Measurements from ENCODE around the gene CDH12. TPM values are rescaled to one million over a fixed set of nuclear protein-coding genes. Genes with fewer than 3 reads are reported as not detected.

Gene CDH12
- total RNA-seq, 1 experiment from 2014 or later = not detected

- intact Hi-C loops (cut with micrococcal nuclease) = no loop called here
- H4K20me1 ChIP-seq (ENCODE audit: insufficient read depth) = no peaks in the 10 kb centered on the region; the same call in 1 of the 2 replicates
- ChIA-PET RAD21 (ENCODE audit: low non-redundant PET in 1 of 2, low total read pairs in 2 of 2, uncharacterized antibody in 2 of 2, unreplicated experiment in 2 of 2) (no interaction called here), CTCF (no interaction called here), POLR2A (no interaction called here)
- H3K27me3 ChIP-seq (ENCODE audit: insufficient read depth, low read length) = no peaks in the 10 kb centered on the region
- H3K4me1 ChIP-seq (ENCODE audit: control insufficient read depth in 1 of 2, insufficient read depth in 2 of 2, low read length in 2 of 2) = no peaks in the 10 kb centered on the region
- H3K4me3 ChIP-seq (replicated peaks in 1 of 2; ENCODE audit: low read depth in 1 of 2, low read length in 2 of 2) = no peak overlapping the region
- H3K79me2 ChIP-seq (ENCODE audit: insufficient read depth, low read length) = no peaks in the 10 kb centered on the region
- H3K9me3 ChIP-seq (ENCODE audit: control insufficient read depth in 1 of 2, insufficient read depth in 1 of 2, low read depth in 1 of 2, low read length in 2 of 2) = peaks cover 3 to 12% of the 10 kb centered on the region in 2 experiments; a peak in 2 of 4 replicates
- H3K9me2 ChIP-seq (ENCODE audit: insufficient read depth) = no peaks in the 10 kb centered on the region
- no peak overlapping the region for H3K9ac ChIP-seq (ENCODE audit: low read length)
- ATAC-seq (no peak), DNase-seq (ENCODE audit: low read depth, low spot score) (no peak)
- TF ChIP-seq, protein P1, sequence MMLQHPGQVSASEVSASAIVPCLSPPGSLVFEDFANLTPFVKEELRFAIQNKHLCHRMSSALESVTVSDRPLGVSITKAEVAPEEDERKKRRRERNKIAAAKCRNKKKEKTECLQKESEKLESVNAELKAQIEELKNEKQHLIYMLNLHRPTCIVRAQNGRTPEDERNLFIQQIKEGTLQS (IDR thresholded peaks at IDR 0.05) = no peak
- no peaks in the 10 kb centered on the region for H3K36me3 ChIP-seq (ENCODE audit: control insufficient read depth in 1 of 2, insufficient read depth in 2 of 2, low read length in 2 of 2)
- no peak overlapping the region for H3K27ac ChIP-seq (ENCODE audit: low read depth, low read length)
- BruUV-seq (replicated peaks) = no TSS peak
- no peak overlapping the region for H3K4me2 ChIP-seq (ENCODE audit: low read length)
- H2AFZ ChIP-seq (ENCODE audit: low read depth, low read length, poor library complexity, severe bottlenecking) = no peak overlapping the region
These were observed 1143.4 kb downstream of the CDH12 start for GRCh38 chr5:21709770-21710169.

DNA sequence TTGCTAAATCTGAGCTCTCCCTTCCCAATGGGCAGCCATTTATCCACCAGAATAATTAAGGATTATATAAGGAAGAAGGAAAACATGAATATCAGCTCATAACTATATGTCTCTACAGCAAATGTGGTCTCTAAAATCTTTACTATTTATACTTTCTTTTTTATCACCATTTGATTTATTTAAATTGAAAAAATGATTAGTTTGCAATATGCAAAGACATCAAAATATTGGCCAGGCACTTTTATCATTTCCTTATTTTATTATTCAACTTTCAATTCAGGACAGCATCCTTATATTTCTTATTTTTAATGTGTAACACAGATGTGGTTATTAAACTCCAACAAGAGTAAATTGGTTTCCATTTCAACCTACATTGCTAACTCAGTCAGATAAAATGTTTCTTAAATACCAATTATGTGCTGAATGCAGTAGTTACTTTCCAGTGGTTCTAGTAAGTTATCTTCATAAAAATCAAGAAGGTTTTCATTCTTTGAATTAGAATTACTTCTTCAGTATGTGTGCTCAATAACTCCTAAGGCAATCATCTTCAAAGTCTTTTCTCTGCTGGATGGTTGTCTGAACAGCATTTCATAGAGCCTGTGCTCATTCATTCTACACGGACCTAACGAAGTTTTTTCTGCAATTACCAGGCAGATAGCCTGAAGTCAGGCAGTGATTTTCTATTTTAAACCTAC, 1148.0 kb downstream of the CDH12 start:
- BruUV-seq (replicated peaks) = no TSS peak

More for the DNA sequence above, 1148.0 kb downstream of the CDH12 start:
- Histone ChIP-seq H3K9me3 (ENCODE audit: control insufficient read depth in 1 of 2, insufficient read depth in 1 of 2, low read depth in 1 of 2, low read length in 2 of 2) (peaks cover 9 to 29% of the 10 kb centered on the region in 2 experiments; a peak in 2 of 4 replicates), H3K4me1 (ENCODE audit: control insufficient read depth in 1 of 2, insufficient read depth in 2 of 2, low read length in 2 of 2) (no peaks in the 10 kb centered on the region), H3K4me2 (ENCODE audit: low read length) (no peak overlapping the region), H3K4me3 (replicated peaks in 1 of 2; ENCODE audit: low read depth in 1 of 2, low read length in 2 of 2) (no peak overlapping the region), H3K27me3 (ENCODE audit: insufficient read depth, low read length) (no peaks in the 10 kb centered on the region), H3K9ac (ENCODE audit: low read length) (no peak overlapping the region), H2AFZ (ENCODE audit: low read depth, low read length, poor library complexity, severe bottlenecking) (no peak overlapping the region), H4K20me1 (ENCODE audit: insufficient read depth) (no peaks in the 10 kb centered on the region), H3K27ac (ENCODE audit: low read depth, low read length) (no peak overlapping the region), H3K79me2 (ENCODE audit: insufficient read depth, low read length) (no peaks in the 10 kb centered on the region), H3K36me3 (ENCODE audit: control insufficient read depth in 1 of 2, insufficient read depth in 2 of 2, low read length in 2 of 2) (no peaks in the 10 kb centered on the region), H3K9me2 (ENCODE audit: insufficient read depth) (no peaks in the 10 kb centered on the region)
- CTCF ChIA-PET = no interaction called here
- intact Hi-C loops (cut with micrococcal nuclease) = no loop called here
- ATAC-seq = no peak
- no peak for TF ChIP-seq YY1 (IDR thresholded peaks at IDR 0.05; ENCODE audit: extremely low read depth, insufficient replicate concordance, low read depth, low read length)
- TF ChIP-seq CBX3 (IDR thresholded peaks at IDR 0.05; ENCODE audit: low read depth) = no peak
- TF ChIP-seq EZH2 (IDR thresholded peaks at IDR 0.05) = no peak
- TF ChIP-seq, protein P2, sequence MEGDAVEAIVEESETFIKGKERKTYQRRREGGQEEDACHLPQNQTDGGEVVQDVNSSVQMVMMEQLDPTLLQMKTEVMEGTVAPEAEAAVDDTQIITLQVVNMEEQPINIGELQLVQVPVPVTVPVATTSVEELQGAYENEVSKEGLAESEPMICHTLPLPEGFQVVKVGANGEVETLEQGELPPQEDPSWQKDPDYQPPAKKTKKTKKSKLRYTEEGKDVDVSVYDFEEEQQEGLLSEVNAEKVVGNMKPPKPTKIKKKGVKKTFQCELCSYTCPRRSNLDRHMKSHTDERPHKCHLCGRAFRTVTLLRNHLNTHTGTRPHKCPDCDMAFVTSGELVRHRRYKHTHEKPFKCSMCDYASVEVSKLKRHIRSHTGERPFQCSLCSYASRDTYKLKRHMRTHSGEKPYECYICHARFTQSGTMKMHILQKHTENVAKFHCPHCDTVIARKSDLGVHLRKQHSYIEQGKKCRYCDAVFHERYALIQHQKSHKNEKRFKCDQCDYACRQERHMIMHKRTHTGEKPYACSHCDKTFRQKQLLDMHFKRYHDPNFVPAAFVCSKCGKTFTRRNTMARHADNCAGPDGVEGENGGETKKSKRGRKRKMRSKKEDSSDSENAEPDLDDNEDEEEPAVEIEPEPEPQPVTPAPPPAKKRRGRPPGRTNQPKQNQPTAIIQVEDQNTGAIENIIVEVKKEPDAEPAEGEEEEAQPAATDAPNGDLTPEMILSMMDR (IDR thresholded peaks at IDR 0.05 in 2 of 3, conservative IDR thresholded peaks at IDR 0.05 in 1 of 3; ENCODE audit: borderline replicate concordance in 1 of 3, insufficient read depth in 1 of 3, low read depth in 2 of 3, low read length in 2 of 3) = no peak
- no peak for TF ChIP-seq SIN3A (IDR thresholded peaks at IDR 0.05; ENCODE audit: low read depth)
- no peak for TF ChIP-seq ZNF274 (IDR thresholded peaks at IDR 0.05; ENCODE audit: low read depth, low read length)
- no peak for TF ChIP-seq SRF (IDR thresholded peaks at IDR 0.05; ENCODE audit: low read depth)
- no peak for TF ChIP-seq JUND (IDR thresholded peaks at IDR 0.05)
- no peak for TF ChIP-seq FOSL1 (IDR thresholded peaks at IDR 0.05; ENCODE audit: low read depth)
- TF ChIP-seq ZFX (IDR thresholded peaks at IDR 0.05) = no peak
- no peak for TF ChIP-seq SP1 (IDR thresholded peaks at IDR 0.05; ENCODE audit: low read depth)
- no peak for TF ChIP-seq CEBPB (IDR thresholded peaks at IDR 0.05; ENCODE audit: low read depth)
- TF ChIP-seq, protein P1 (IDR thresholded peaks at IDR 0.05) = no peak
- no peak for TF ChIP-seq POLR2A (IDR thresholded peaks at IDR 0.05; ENCODE audit: borderline replicate concordance, extremely low read depth, insufficient read depth, insufficient read length)
- TF ChIP-seq POLR2AphosphoS5 (IDR thresholded peaks at IDR 0.05; ENCODE audit: low read depth, low read length) = no peak
- TF ChIP-seq TCF7L2 (IDR thresholded peaks at IDR 0.05; ENCODE audit: borderline replicate concordance, extremely low read depth, insufficient read depth, insufficient read length) = no peak
- TF ChIP-seq, protein P3, sequence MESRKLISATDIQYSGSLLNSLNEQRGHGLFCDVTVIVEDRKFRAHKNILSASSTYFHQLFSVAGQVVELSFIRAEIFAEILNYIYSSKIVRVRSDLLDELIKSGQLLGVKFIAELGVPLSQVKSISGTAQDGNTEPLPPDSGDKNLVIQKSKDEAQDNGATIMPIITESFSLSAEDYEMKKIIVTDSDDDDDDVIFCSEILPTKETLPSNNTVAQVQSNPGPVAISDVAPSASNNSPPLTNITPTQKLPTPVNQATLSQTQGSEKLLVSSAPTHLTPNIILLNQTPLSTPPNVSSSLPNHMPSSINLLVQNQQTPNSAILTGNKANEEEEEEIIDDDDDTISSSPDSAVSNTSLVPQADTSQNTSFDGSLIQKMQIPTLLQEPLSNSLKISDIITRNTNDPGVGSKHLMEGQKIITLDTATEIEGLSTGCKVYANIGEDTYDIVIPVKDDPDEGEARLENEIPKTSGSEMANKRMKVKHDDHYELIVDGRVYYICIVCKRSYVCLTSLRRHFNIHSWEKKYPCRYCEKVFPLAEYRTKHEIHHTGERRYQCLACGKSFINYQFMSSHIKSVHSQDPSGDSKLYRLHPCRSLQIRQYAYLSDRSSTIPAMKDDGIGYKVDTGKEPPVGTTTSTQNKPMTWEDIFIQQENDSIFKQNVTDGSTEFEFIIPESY (IDR thresholded peaks at IDR 0.05; ENCODE audit: extremely low read depth, insufficient replicate concordance, low read length) = no peak
- POLR2A ChIA-PET = no interaction called here
- RAD21 ChIA-PET (ENCODE audit: low non-redundant PET in 1 of 2, low total read pairs in 2 of 2, uncharacterized antibody in 2 of 2, unreplicated experiment in 2 of 2) = no interaction called here
- DNase-seq (ENCODE audit: low read depth, low spot score) = no peak
